Activated T-helper 17 cell treated with anti-CD3 and anti-CD28 coated beads, Interleukin-2, amount 50 U/mL, for 72 hours (primary cell): ENCODE measurements around the gene ADGRF3. TPM values are rescaled to one million over a fixed set of nuclear protein-coding genes. Genes with fewer than 3 reads are reported as not detected.
"Not testable (repeated sequence)": the region's sequence is repeated elsewhere in the genome, so short reads cannot be mapped to it uniquely, and the experiment has no call there.

Source experiments
- ATAC-seq: fragments of 150-1000 bp; cut with Tn5 transposase; replicated peaks from 2 replicates; pipeline ENCODE4 v1.10.0; 2021; ENCODE audit warnings: mild to moderate bottlenecking, moderate library complexity
- H3K27ac Mint-ChIP-seq: one replicate; pipeline ENCODE4 v1.8.0; 2022; ENCODE audit warnings: mixed read lengths
- H3K27me3 Mint-ChIP-seq: one replicate; pipeline ENCODE4 v1.8.0; 2022; ENCODE audit warnings: mixed read lengths
- H3K36me3 Mint-ChIP-seq: one replicate; pipeline ENCODE4 v1.8.0; 2022; ENCODE audit warnings: low read depth, mild to moderate bottlenecking, mixed read lengths
- H3K4me1 Mint-ChIP-seq: one replicate; pipeline ENCODE4 v1.8.0; 2022; ENCODE audit warnings: mixed read lengths
- H3K4me3 Mint-ChIP-seq: one replicate; pipeline ENCODE4 v1.8.0; 2022; ENCODE audit warnings: mild to moderate bottlenecking, mixed read lengths
- H3K9me3 Mint-ChIP-seq: one replicate; pipeline ENCODE4 v1.8.0; 2022; ENCODE audit warnings: mixed read lengths
- total RNA-seq, 2 donors: library from RNA; stranded (reverse); gene quantifications; one replicate each; pipeline ENCODE4 v1.2.3, GENCODE V29; 2022

Gene ADGRF3
- total RNA-seq: 1 to 10 TPM; 1.4 to 3.0 TPM

GRCh38 chr2:26346454-26347053 lies at the start of gene ADGRF3:
Gene ADGRF3, minus strand, starts transcription at chr2:26346789. Its CDS starts 555 bp downstream, at chr2:26346234.
- Mint-ChIP-seq H3K27ac (peak within 1 kb of the TSS; percentile 99), H3K27me3 (no peaks in the 10 kb centered on the region), H3K36me3 (peaks cover 45% of the 10 kb centered on the region), H3K4me1 (peaks cover 14% of the 10 kb centered on the region), H3K4me3 (peak within 1 kb of the TSS; percentile 93), H3K9me3 (no peaks in the 10 kb centered on the region)
- peak; percentile 30 for ATAC-seq

- Mint-ChIP-seq H3K36me3 (peaks cover 37% of the 10 kb centered on the region), H3K4me3 (no peak overlapping the region), H3K9me3 (no peaks in the 10 kb centered on the region), H3K27ac (peak overlapping the region; percentile 17), H3K27me3 (no peaks in the 10 kb centered on the region), H3K4me1 (peaks cover 7% of the 10 kb centered on the region)
- no peak for ATAC-seq
Observed at GRCh38 chr2:26395394-26395793, 48.8 kb upstream of the ADGRF3 start.

GRCh38 chr2:26394694-26395093 lies 48.1 kb upstream of the ADGRF3 start:
- no peaks in the 10 kb centered on the region for H3K9me3 Mint-ChIP-seq
- H3K27me3 Mint-ChIP-seq: no peaks in the 10 kb centered on the region
- no peak overlapping the region for H3K4me3 Mint-ChIP-seq
- peaks cover 44% of the 10 kb centered on the region for H3K36me3 Mint-ChIP-seq
- peak overlapping the region; percentile 17 for H3K27ac Mint-ChIP-seq
- ATAC-seq: no peak
- H3K4me1 Mint-ChIP-seq: peaks cover 7% of the 10 kb centered on the region

- Mint-ChIP-seq H3K27ac (no peak overlapping the region), H3K9me3 (no peaks in the 10 kb centered on the region), H3K27me3 (no peaks in the 10 kb centered on the region), H3K4me3 (no peak overlapping the region), H3K4me1 (peaks cover 5% of the 10 kb centered on the region), H3K36me3 (peaks cover 93% of the 10 kb centered on the region)
- no peak for ATAC-seq
Observed at GRCh38 chr2:26387189-26387588, 40.6 kb upstream of the ADGRF3 start.

- no peaks in the 10 kb centered on the region for H3K27me3 Mint-ChIP-seq
- peaks cover 99% of the 10 kb centered on the region for H3K36me3 Mint-ChIP-seq
- H3K4me1 Mint-ChIP-seq: peaks cover 5% of the 10 kb centered on the region
- no peak for ATAC-seq
- H3K4me3 Mint-ChIP-seq: no peak overlapping the region
- H3K27ac Mint-ChIP-seq: no peak overlapping the region
- no peaks in the 10 kb centered on the region for H3K9me3 Mint-ChIP-seq
Observed at GRCh38 chr2:26384597-26384996, 38.0 kb upstream of the ADGRF3 start.

GRCh38 chr2:26384183-26384582 lies 37.6 kb upstream of the ADGRF3 start:
- Mint-ChIP-seq H3K27ac (no peak overlapping the region), H3K36me3 (peaks cover 99% of the 10 kb centered on the region), H3K9me3 (no peaks in the 10 kb centered on the region), H3K27me3 (no peaks in the 10 kb centered on the region), H3K4me1 (peaks cover 5% of the 10 kb centered on the region), H3K4me3 (no peak overlapping the region)
- no peak for ATAC-seq

GRCh38 chr2:26382564-26382963 lies 36.0 kb upstream of the ADGRF3 start:
- Mint-ChIP-seq H3K4me3 (no peak overlapping the region), H3K27me3 (no peaks in the 10 kb centered on the region), H3K27ac (no peak overlapping the region), H3K9me3 (no peaks in the 10 kb centered on the region), H3K4me1 (peaks cover 5% of the 10 kb centered on the region), H3K36me3 (peaks cover 98% of the 10 kb centered on the region)
- ATAC-seq: no peak

- Mint-ChIP-seq H3K36me3 (peaks cover 96% of the 10 kb centered on the region), H3K27ac (no peak overlapping the region), H3K4me3 (no peak overlapping the region), H3K9me3 (no peaks in the 10 kb centered on the region), H3K27me3 (no peaks in the 10 kb centered on the region), H3K4me1 (peaks cover 5% of the 10 kb centered on the region)
- no peak for ATAC-seq
Observed at GRCh38 chr2:26380281-26380680, 33.7 kb upstream of the ADGRF3 start.

GRCh38 chr2:26376799-26377198 lies 30.2 kb upstream of the ADGRF3 start:
- H3K27me3 Mint-ChIP-seq: no peaks in the 10 kb centered on the region
- peaks cover 96% of the 10 kb centered on the region for H3K36me3 Mint-ChIP-seq
- no peak overlapping the region for H3K27ac Mint-ChIP-seq
- H3K9me3 Mint-ChIP-seq: no peaks in the 10 kb centered on the region
- no peaks in the 10 kb centered on the region for H3K4me1 Mint-ChIP-seq
- ATAC-seq: no peak
- H3K4me3 Mint-ChIP-seq: no peak overlapping the region

- H3K9me3 Mint-ChIP-seq, ATAC-seq: not testable (repeated sequence)
- peaks cover 85% of the 10 kb centered on the region for H3K36me3 Mint-ChIP-seq
Observed at GRCh38 chr2:26370909-26371308, 24.3 kb upstream of the ADGRF3 start.

GRCh38 chr2:26369664-26370063 lies 23.1 kb upstream of the ADGRF3 start:
- not testable (repeated sequence) for H3K27ac Mint-ChIP-seq, ATAC-seq, H3K4me3 Mint-ChIP-seq, H3K4me1 Mint-ChIP-seq, H3K27me3 Mint-ChIP-seq, H3K9me3 Mint-ChIP-seq
- peaks cover 84% of the 10 kb centered on the region for H3K36me3 Mint-ChIP-seq

More at GRCh38 chr2:26370909-26371308, 24.3 kb upstream of the ADGRF3 start:
- H3K4me1 Mint-ChIP-seq, H3K27me3 Mint-ChIP-seq, H3K4me3 Mint-ChIP-seq, H3K27ac Mint-ChIP-seq: not testable (repeated sequence)

- Mint-ChIP-seq H3K4me3 (no peak overlapping the region), H3K4me1 (peaks cover 8% of the 10 kb centered on the region), H3K27me3 (no peaks in the 10 kb centered on the region), H3K36me3 (peaks cover 59% of the 10 kb centered on the region), H3K9me3 (no peaks in the 10 kb centered on the region), H3K27ac (no peak overlapping the region)
- ATAC-seq: no peak
Observed at GRCh38 chr2:26366957-26367356, 20.4 kb upstream of the ADGRF3 start.

- ATAC-seq: no peak
- peaks cover 58% of the 10 kb centered on the region for H3K36me3 Mint-ChIP-seq
- H3K27me3 Mint-ChIP-seq: no peaks in the 10 kb centered on the region
- no peak overlapping the region for H3K27ac Mint-ChIP-seq
- no peaks in the 10 kb centered on the region for H3K9me3 Mint-ChIP-seq
- H3K4me1 Mint-ChIP-seq: peaks cover 18% of the 10 kb centered on the region
- H3K4me3 Mint-ChIP-seq: no peak overlapping the region
Observed at GRCh38 chr2:26364669-26365068, 18.1 kb upstream of the ADGRF3 start.

- Mint-ChIP-seq H3K4me1 (peaks cover 25% of the 10 kb centered on the region), H3K9me3 (no peaks in the 10 kb centered on the region), H3K4me3 (no peak overlapping the region), H3K27me3 (no peaks in the 10 kb centered on the region), H3K27ac (peak overlapping the region; percentile 52), H3K36me3 (peaks cover 56% of the 10 kb centered on the region)
- ATAC-seq: no peak
Observed at GRCh38 chr2:26363958-26364357, 17.4 kb upstream of the ADGRF3 start.

GRCh38 chr2:26363323-26363722 lies 16.7 kb upstream of the ADGRF3 start:
- Mint-ChIP-seq H3K4me3 (no peak overlapping the region), H3K36me3 (peaks cover 49% of the 10 kb centered on the region), H3K9me3 (no peaks in the 10 kb centered on the region), H3K4me1 (peaks cover 27% of the 10 kb centered on the region), H3K27ac (no peak overlapping the region), H3K27me3 (no peaks in the 10 kb centered on the region)
- ATAC-seq: peak; percentile 91
